NCI-H2107 treated with DMSO at 0.1 percent for 48 hours (cell line): Measurements from ENCODE around the gene HS6ST1.

Experiments
- DNase-seq: peaks from one replicate; lab custom pipeline; 2025; ENCODE audit not compliant: unreplicated experiment; lab: John Stamatoyannopoulos, UW

The HS6ST1 gene

DNA sequence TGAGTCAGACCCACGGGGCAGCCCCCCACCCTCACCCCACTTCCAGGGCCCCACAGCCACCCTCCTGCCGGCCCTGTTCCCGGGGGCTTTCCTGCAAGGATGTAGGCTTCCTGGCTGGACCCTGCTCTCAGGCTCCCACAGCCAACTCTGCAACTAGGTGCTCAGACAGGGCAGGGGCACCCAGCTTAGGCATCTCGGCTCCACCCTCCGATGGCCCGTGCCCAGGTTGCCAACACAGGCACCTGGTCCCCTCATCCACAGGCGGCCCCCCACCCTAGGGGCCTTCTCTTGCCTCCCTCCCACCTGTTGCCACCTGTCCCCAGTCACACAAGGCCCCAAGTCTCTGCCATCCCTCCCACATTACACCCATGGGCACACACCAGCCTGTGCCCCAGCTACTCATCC is 34.6 kb downstream of the HS6ST1 start:
- DNase-seq, result no peak

DNA sequence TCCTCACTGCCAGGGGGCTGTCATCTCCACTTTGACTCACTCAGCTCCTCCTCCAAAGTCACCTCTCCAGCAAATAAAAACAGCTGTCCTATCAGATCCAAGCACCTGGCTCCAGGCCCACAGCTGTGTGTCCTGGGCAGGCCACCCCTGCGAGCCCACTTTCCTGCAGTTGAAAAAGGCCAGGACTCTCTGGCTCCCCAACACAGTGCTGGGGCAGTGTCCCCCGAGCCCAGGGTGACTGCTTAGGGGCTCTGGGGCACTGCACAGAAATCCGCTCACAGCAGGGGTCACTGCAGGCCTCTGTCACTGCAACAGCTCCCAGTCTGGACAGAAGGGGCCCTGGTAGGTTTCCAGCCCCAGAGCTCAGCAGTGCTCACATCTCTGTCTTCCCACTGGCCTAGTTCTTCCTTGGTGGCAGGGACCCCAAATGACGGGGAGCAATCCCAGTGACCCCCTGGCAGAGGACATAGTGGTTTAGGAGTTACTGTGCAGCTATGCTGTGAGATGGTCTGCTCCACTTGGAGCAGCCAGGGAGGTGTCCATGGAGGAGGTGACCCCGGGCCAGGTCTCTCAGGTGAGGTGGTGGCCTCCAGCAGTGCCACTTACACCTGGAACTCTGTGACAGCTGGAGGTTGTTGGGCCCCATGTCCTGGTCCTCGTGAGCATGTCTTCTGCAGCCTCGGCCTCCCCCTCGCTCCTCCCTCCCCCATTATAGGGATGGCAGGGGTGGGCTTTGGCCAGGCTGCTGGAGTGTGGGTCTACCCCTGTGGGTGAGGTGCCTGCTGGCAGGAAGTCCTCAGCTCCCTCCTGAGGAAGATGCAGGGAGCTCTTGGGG is 35.5 kb downstream of the HS6ST1 start:
- DNase-seq, result no peak

DNA sequence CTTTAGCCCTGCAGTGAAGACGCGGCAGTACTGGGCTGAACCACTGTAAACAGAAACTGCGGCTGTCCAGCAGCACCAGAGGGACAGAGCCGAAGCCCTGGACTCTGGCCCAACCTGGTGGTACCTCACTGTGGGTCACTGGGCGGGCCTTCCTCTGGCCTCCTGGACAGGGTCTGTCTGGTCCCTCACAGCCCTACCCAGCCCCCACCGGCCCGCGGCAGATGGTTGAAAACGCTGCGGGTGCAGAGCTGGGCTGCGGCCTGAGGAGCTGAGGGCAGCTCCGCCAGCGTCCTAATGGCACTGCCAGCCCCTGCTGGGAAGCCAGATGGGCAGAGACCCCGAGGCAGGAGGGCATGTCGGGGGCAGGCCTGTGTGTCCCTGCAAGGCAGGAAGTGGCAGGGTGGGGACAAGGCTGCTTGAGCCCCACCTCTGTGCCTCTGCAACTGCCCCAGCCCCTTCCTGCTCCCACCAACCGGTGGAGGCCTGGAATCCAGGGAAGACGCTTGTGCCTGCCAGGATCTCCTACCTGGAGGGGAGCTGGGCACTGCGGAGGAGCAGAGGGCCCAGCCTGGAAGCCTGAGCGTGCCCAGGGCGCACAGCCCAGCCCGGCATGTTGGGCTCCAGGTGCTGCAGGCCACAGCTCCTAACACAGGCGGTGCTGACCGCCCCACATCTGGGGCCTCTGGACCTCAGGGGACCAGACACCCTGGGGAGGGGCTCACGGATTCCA is 36.3 kb downstream of the HS6ST1 start:
- DNase-seq, result no peak

DNA sequence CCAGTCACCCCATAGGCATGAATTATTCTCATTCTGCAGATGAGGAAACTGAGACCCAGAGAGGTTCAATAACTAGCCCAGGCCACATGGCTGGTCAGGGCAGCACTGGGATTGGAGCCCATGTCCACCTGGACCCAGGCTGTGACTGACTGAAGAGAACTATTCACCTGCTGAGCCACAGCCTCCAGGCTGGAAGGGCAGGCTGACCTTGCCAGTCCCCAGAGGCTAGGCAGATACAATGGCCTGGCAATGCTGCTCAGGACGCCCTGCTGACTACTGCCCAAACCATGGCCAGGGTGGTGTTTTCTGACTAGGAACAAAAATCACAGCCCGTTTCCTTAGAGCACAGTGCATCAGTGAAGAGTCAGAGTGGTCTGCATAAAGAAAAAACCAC is 36.8 kb downstream of the HS6ST1 start:
- no peak for DNase-seq

DNA sequence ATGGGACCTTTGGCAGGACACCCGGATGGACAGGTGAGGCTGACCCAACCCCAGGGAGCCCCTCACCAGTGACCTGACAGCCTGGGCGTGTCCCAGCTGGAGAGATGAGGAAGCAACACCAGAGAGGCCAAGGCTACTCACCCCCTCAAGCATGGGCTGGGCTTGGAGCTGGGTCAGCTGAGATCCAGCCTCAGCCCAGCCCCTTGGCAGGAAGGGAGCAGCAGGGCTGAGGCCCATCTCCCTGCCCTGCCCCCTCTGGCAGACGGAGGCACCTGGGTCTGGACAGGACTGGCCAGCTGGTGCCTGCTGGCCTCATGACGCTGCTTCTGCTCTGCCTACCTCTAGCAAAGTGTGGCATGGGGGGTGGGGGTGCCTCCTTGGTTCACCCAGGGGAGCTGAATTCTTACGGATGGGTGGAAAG is 37.8 kb downstream of the HS6ST1 start:
- no peak for DNase-seq

DNA sequence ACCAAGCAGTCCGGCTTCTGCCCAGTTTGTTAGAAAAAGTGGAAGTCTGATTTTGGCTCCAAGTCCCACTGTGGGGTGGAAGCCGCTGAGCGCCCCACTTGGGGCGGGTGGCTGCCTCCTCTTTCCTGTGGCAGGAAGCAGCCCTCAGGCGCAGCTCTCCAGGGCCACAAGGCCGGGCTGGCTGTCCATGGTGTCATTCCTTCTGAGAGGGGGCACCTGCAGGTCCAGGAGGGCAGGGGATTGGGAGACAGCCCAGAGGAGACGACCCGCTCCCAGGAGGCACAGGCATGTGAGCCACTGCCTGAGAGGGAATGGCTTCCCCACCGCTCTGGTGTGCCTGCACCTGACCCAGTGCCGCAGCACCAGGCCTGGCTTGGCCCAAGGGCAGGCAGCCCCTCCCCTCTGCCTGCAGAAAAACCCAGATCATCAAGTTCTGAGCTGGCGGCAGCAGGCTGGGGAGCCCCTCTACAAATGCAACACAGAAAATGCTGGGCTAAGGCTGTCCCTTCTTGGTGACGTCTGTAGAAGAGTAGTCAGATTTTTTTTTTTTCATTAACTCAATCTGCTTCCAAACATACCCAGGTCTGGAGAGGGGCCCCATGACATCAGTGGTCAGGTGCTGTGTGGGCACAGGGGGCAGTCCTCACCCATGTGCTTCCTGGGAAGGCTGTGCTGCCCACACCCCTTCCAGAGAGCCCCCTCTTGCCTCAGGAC is 38.4 kb downstream of the HS6ST1 start:
- DNase-seq, result no peak

DNA sequence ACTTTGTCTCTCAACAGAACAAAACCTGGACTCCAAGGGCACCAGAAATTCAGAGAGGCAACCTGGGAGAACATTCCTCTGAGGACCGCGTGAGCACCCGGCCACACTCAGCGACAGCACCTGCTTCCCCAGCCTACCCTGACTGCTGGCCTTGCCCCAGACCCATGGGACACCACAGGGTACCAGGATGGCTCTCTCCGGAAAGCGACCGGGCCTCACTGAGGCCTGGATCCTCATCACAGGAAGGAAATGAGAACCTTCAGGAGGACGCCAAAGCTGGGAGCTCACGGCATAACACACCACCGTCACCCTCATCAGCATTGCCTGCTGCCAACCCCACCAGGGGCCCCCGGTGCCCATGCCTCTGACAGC is 38.9 kb downstream of the HS6ST1 start:
- no peak for DNase-seq

DNA sequence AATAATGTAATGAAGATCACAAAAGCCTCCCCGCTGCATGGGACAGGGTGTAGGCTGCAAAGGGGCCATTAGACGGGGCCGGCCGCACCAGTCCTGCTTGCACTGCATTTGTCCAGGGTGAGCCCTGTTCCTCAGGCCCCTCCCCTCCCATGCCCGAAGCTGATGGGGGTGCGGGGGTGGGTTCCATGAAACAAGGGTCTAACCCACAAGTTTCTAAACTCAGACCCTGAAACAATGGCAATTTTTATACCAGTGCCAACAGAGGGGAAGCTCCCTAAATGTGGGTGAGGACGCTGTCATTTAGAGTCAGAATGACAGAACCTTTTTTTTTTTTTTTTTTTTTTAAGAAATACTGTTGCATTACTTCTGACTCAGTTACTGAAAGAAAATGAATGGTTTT is 39.7 kb downstream of the HS6ST1 start:
- no peak for DNase-seq

DNA sequence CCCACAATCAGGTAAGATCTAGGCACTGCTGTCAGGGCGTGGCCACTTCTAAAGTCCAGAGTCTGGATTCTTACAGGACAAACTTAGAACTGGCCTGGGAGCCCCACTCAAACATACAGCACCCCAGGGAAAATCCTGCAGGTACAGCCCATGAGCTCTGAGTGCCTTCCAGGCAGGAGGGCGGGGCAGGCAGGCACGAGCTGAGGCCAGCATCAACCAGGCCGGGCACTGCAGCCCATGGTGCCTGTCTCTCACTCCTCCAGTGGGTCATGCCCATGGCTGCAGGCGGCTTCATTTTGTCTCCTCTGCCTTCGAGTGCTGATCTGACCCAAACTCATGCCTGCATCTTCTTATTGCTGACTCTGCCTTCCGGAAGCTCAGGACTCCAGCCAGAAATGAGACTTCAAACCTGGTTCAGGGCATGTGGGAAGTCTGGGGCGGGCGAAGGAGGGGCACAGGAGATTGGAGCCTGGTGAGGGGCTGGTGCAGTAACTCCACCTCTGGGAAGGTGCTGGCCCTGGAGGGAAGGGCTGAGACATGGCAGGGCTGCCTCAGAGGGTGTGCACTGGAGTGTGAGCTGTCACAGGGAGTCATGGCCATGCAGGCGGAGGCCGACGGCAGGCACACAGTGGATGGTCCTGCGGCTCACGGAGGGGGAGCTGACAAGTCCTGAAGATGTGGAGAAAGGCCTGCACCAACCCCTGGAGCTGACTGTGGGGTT is 40.5 kb downstream of the HS6ST1 start:
- no peak for DNase-seq

DNA sequence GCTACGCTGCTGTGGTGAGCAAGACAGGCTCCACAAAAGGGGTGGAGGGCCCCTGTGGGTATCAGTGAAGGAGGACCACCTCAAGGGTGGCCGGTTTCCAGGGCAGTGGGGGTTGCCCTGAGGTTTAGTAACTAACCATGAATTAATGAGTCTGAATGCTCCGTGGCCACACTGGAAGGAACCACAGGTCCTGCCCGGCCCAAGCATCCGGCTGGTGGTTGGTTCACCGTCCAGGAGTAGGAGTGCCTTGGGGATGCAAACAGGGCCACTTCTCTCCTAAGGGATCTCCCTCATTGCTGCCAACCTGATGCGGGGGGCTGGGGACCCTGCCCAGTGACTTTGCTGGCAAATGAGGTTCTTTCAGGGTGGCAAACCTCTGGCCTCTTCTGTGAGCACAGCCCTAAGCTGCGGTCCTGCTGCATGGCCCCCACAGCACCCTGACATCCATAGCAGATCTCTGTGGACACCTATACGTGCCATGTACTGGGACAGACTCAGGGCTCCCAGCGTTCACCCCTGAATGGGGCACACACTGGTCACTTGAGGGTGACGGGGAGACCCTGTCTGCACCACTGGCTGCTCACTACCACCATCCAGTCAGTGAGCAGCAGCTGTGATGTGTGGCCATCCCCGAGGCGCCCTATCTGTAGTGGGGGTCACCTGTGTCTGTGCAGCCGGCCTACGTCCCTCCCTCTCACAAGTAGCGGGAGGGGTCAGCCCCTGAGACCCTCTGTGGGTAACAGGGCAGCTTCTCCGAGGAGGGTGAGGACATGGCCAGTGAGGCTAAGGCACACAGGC is 41.6 kb downstream of the HS6ST1 start:
- DNase-seq, result no peak

DNA sequence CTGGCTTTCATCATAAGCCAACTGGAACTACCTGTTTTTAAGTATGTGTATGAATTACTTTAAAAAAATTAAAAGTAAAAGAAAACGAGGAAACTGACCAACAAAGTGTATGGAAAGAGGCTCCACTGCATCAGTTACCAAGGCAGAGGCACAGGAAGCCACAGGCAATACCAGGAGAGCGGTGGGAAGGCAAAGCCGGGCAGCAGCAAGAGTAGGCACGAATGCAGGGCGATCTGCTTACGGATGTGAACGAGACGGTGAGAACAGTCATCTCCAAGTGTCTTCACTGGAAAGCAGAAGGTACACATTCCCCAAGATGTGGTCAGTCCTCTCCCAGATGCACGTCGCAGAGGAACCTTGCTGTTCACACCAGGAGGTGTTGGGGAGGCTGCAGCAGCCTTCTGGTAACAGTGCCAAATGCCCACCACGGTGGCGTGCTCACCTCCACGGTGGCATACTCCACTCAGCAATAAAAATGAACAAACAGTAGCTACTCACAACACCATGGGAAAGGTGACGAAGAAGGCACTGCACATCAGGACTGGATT is 43.1 kb downstream of the HS6ST1 start:
- DNase-seq, result no peak

DNA sequence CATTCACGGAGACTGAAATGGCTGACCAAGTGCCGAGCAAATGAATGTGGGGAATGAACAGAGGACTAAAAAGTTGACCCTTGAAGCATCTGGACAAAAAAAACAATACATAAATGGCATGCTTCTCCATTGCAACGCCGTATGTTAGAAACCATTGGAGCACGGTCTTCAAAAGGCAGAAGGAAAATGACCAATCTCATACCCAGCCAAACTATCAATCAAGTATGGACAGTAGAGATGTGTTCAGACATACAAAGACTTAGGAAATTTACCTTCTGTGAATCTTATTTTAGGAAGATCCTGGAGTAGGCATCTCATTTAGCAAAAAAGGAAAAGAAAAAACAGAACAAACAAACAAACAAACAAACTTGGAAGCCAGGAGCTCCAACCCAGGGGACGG is 44.5 kb downstream of the HS6ST1 start:
- DNase-seq, result no peak

DNA sequence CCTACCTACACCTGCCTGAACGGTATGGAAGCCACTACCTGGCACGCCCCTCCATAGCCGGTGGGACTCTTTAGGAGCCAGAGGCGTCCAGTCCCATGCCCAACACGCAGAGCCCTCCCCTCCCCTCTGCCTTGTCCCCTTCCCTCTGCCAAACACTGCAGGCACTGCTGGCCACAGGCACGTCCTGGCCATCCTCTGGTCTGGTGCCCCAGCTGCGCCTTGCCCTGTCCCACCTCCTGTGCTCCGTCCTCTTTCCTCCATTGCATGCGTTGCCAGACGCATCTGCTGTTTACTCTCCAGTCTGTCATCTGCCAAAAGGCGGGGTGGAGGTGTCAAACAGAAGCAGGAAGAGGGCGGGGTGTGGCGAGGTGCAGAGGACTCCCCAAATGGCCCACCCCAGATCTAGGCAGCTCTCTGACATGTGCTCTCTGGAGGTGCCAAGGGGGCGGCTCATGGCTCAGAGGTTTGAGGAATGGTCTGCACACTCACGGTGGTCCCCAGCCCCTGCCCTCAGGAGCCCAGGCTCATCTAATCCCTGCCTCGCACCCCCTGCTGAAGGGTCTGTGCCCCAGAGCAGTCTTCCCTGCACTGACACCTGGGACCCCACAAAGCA is 45.1 kb downstream of the HS6ST1 start:
- no peak for DNase-seq

DNA sequence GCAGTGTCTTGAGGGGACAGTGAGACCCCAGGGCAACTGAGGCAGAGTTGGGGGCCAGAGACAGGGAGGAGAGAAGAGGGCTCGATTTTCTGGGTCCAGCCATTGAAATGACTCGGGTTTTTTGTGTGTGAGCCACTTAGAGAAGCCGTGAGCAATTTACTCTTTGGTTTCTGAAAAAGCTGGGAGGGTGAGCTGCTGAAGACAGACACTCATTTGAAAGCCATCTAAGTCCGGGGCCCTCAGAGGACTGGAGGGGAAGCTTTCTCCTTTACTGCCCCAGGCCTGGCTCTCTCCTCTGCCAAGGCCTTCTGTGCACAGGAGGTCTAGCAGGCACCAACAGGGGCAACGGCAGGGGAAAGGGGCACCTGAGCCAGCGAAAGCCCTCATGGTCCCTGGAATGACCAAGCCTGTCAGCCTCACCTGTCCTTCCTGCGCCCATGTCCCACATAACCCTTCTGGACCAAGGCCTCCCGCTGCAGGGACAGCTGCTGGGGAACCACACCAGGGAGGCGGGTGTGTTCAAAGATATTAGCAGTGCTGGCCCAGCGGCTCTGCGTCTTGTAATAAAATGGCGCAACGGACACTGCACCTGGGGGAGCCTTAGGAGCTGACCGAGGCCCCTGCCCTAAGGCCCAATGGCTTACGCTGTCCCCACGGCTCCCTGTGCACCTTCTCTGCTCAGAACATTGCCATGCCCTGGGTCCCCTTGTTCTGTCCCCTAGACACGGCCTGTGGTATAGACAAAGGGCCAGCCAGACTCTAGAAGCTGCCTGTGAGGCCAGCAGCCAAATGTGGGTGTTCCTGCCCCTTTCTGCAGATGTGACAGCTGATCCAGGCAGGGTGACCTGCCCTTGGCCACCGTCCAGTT is 45.8 kb downstream of the HS6ST1 start:
- no peak for DNase-seq

DNA sequence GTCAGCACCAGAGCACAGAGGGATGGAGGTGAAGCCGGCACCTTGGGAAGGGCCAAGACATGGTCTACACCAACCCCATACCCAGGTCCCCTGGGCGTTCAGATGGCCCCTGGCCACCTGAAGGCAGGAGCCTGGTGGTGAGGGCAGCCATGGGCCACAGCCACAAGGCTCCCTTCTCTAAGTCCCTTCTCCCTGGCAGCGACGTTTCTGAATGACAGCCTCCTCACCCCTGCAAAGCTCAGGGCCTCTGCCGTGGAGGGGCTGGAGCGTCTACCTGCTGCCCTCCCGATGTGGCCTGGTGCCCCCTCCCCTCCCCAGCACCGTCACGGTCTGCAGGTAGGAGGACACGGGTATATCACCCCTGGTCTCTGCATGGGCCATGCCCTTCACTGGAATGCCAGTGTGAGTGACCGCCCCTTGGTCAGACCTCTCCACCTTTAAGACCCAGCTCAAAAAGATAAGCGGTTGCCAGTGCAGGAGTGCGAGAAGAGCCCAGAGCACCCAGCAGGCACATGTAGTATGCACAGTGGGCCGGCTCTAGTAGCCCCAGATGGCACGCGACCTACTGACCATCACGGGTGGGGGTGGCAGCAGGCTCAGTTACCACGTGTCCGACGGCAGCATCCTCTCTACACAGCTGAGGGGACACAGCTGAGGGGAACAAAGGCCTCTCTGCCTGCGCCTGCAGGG is 46.6 kb downstream of the HS6ST1 start:
- DNase-seq, result no peak

DNA sequence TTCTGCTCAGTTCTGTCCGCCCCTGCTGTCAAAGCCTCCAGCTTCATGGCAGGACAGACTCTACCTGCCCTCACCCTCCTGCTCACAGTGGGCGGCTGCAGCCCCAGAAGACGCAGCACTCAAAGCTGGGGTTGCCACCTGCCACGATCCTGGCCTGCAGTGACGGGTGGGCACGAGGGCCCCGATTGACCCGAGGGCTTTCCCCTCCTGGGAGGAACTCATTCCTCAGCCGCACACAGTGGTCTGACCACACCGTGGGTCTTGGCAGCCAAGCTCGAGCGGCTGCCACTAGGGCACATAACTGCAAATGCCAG is 47.1 kb downstream of the HS6ST1 start:
- no peak for DNase-seq

DNA sequence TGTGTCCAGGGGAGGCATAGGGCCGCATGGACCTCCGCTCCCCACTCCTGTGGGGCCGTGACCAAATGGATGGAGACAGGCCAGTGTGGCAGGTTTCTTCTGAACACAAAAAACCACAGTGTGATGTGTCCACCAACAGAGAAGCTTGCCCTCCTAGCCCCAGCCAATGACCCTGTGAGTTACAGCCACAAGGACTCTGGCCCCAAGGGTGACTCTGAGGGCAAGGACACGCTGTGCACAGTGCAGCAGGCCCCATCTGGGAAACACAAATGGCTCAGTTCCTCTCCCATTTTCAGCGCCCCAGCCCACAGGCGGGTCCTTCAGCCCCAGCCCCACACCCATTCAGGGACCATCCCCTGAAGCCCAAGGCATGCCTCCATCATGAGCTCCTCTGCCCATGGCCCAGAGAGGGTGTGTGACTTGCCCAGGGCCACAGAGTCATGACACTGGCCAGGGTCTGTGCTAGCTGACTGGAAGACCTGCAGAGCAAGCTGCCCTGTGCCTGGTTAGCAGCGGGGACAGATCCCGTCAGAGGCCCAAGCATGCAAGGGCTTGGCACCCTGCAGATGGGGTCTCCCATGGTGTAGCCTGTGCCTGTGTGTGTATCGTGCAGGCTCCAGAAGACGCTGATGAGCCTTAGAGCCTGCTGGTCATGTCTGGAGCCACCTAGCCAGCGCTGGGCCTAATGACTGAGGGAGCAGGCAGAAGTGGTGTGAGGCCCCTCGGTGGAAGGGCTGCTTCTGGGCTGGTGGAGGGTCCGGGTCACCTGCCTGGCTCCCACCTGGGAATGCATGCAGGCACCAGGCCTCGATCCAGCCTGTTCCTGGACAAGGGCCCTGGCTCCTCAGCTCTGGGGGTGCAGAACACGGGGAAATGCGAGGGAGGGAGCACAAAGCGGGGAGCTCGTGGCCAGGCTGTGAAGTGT is 47.7 kb downstream of the HS6ST1 start:
- no peak for DNase-seq
